Loucy (cell line): Measurements from ENCODE around the gene TMEM17.
A peak's percentile ranks its signal among the peaks of the same experiment; 100 is the strongest.

Experiments
- H2AFZ ChIP-seq: fragments of 200-600 bp; sonication (generic); 2 replicates; pipeline ENCODE4 v1.6.0; 2016; ENCODE audit warnings: antibody characterized with exemption, mild to moderate bottlenecking, low read length, moderate library complexity
- H3F3A ChIP-seq: fragments of 200-600 bp; 2 replicates; pipeline ENCODE4 v1.6.0; 2016; ENCODE audit warnings: antibody characterized with exemption, low read depth, mild to moderate bottlenecking
- H3K27me3 ChIP-seq: fragments of 200-600 bp; sonication (generic); 2 replicates; pipeline ENCODE4 v1.6.1; 2014; ENCODE audit warnings: low read length, mild to moderate bottlenecking; ENCODE audit not compliant: insufficient read depth, poor library complexity, severe bottlenecking
- H3K36me3 ChIP-seq: fragments of 200-600 bp; sonication (generic); 2 replicates; pipeline ENCODE4 v1.6.1; 2016; ENCODE audit warnings: low read length; ENCODE audit not compliant: insufficient read depth
- H3K4me1 ChIP-seq: fragments of 200-600 bp; sonication (generic); 2 replicates; pipeline ENCODE4 v1.5.1; 2014; ENCODE audit warnings: low read length, mild to moderate bottlenecking; ENCODE audit not compliant: insufficient read depth, poor library complexity, severe bottlenecking
- H3K4me2 ChIP-seq: fragments of 200-600 bp; sonication (generic); 2 replicates; pipeline ENCODE4 v1.6.0; 2014; ENCODE audit warnings: antibody characterized with exemption, low read length, low read depth, mild to moderate bottlenecking; ENCODE audit not compliant: poor library complexity, severe bottlenecking
- H3K4me3 ChIP-seq: fragments of 200-600 bp; sonication (generic); 2 replicates; pipeline ENCODE4 v1.5.1; 2014; ENCODE audit warnings: low read length, mild to moderate bottlenecking, mixed read lengths; ENCODE audit not compliant: poor library complexity, severe bottlenecking
- H3K79me2 ChIP-seq: fragments of 200-600 bp; sonication (generic); 2 replicates; pipeline ENCODE4 v1.6.1; 2014; ENCODE audit warnings: low read length; ENCODE audit not compliant: insufficient read depth
- H3K9ac ChIP-seq: fragments of 200-600 bp; sonication (generic); 2 replicates; pipeline ENCODE4 v1.6.0; 2014; ENCODE audit warnings: mild to moderate bottlenecking, low read depth, low read length, moderate library complexity; ENCODE audit not compliant: poor library complexity, severe bottlenecking
- H3K9me2 ChIP-seq: fragments of 200-600 bp; sonication (generic); replicated peaks from 2 replicates; pipeline ENCODE4 v1.6.1; 2016; ENCODE audit warnings: low read depth, low read length, mixed read lengths
- H3K9me3 ChIP-seq: fragments of 200-600 bp; sonication (generic); 2 replicates; pipeline ENCODE4 v1.6.1; 2014; ENCODE audit warnings: mild to moderate bottlenecking, antibody characterized with exemption, low read length, low read depth; ENCODE audit not compliant: insufficient read depth
- H4K20me1 ChIP-seq: fragments of 200-600 bp; sonication (generic); 2 replicates; pipeline ENCODE4 v1.6.0; 2014; ENCODE audit warnings: antibody characterized with exemption, low read length, mild to moderate bottlenecking; ENCODE audit not compliant: insufficient read depth, poor library complexity, severe bottlenecking
- CTCF ChIP-seq: fragments of 200-600 bp; sonication (generic); conservative IDR thresholded peaks from 2 replicates; pipeline ENCODE4 v1.5.1; 2014; ENCODE audit warnings: mild to moderate bottlenecking, antibody characterized with exemption, low read length
- EZH2phosphoT487 ChIP-seq: fragments of 200-600 bp; IDR thresholded peaks from 2 replicates; pipeline ENCODE4 v1.6.1; 2018; ENCODE audit warnings: antibody characterized with exemption, mild to moderate bottlenecking, moderate library complexity, borderline replicate concordance

TMEM17 gene, protein sequence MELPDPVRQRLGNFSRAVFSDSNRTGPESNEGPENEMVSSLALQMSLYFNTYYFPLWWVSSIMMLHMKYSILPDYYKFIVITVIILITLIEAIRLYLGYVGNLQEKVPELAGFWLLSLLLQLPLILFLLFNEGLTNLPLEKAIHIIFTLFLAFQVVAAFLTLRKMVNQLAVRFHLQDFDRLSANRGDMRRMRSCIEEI

DNA sequence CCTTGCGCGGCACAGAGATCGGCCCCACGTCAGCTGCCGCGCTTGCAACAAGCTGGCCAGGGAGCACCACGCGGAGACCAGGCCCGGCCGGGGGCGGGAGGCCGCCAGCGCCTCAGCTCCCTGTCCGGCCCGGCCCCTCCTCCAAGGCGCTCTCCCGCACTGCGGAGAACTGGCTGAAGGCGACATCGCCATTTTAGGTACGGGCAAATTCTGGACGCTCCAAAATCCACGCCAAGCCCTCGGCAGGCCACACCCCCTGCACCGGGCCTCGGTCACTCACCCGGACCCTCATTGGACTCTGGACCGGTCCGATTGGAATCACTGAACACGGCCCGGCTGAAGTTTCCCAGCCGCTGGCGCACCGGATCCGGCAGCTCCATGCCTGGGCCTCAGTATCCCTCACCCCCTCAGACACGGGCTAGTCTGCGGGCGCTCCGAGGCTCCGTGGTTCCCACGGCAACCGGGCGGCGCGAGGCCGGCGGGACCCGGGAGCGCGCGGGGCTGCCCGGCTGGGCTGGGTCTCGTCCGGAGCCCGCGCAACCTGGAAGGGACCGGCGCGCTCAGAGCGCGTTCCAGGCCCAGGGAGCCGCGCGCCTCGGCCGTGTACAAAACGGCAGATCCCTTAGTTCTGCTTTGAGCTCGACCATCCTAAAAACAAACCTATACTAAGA, at the start of gene TMEM17:
Gene TMEM17 (minus strand): TSS at position 446 of the 671 bp plus-strand sequence. CDS start 66 bp downstream, at position 380.
- Histone ChIP-seq H3K4me3 (peak within 1 kb of the TSS; percentile 70), H2AFZ (peak within 1 kb of the TSS; percentile 96), H3K9me2 (no peaks in the 10 kb centered on the region), H3K79me2 (no peaks in the 10 kb centered on the region), H3K27me3 (no peaks in the 10 kb centered on the region), H3K36me3 (no peaks in the 10 kb centered on the region), H3K4me2 (peak within 1 kb of the TSS; percentile 79), H4K20me1 (no peaks in the 10 kb centered on the region), H3K9me3 (no peaks in the 10 kb centered on the region), H3K9ac (peak within 1 kb of the TSS; percentile 26), H3K4me1 (peaks cover 9% of the 10 kb centered on the region), H3F3A (no peaks in the 10 kb centered on the region)
- TF ChIP-seq EZH2phosphoT487 = no peak
- no peak for TF ChIP-seq CTCF

- H3K79me2 ChIP-seq = no peaks in the 10 kb centered on the region
- H3K27me3 ChIP-seq = no peaks in the 10 kb centered on the region
- no peak overlapping the region for H3K4me3 ChIP-seq
- H4K20me1 ChIP-seq = no peaks in the 10 kb centered on the region
- peaks cover 5% of the 10 kb centered on the region; the same call in 1 of the 2 replicates for H3K9me3 ChIP-seq
- H3K36me3 ChIP-seq = no peaks in the 10 kb centered on the region
- H3K9ac ChIP-seq = no peak overlapping the region
- no peak for TF ChIP-seq CTCF
- no peak for TF ChIP-seq EZH2phosphoT487
- H3K9me2 ChIP-seq = no peaks in the 10 kb centered on the region
- no peaks in the 10 kb centered on the region for H3F3A ChIP-seq
- H2AFZ ChIP-seq = no peak overlapping the region
- no peak overlapping the region for H3K4me2 ChIP-seq
- H3K4me1 ChIP-seq = no peaks in the 10 kb centered on the region
Measured at GRCh38 chr2:62554440-62554839, 48.4 kb upstream of the TMEM17 start.

- Histone ChIP-seq H3K9ac (no peak overlapping the region), H2AFZ (no peak overlapping the region), H3K79me2 (no peaks in the 10 kb centered on the region), H3K4me2 (no peak overlapping the region), H3K4me3 (no peak overlapping the region), H3K36me3 (no peaks in the 10 kb centered on the region), H3K9me2 (no peaks in the 10 kb centered on the region), H3F3A (no peaks in the 10 kb centered on the region), H4K20me1 (no peaks in the 10 kb centered on the region), H3K27me3 (no peaks in the 10 kb centered on the region), H3K4me1 (no peaks in the 10 kb centered on the region), H3K9me3 (no peaks in the 10 kb centered on the region)
- TF ChIP-seq CTCF (no peak), EZH2phosphoT487 (no peak)
Measured at GRCh38 chr2:62550461-62550860, 44.5 kb upstream of the TMEM17 start.
